ENCODE measurements around the gene CUL4A.

The CUL4A gene

GRCh38 chr13:113207890-113208420 lies 1.5 kb upstream of the CUL4A start:
- DNase-seq (ENCODE audit: low spot score): peak; percentile 43

- peak; percentile 92 for DNase-seq (ENCODE audit: low spot score)
Measured at GRCh38 chr13:113208421-113209335, 735 bp upstream of the CUL4A start, which contains the start of gene PCID2. Gene PCID2, minus strand, starts transcription at chr13:113208669. Its CDS starts 35 bp downstream, at chr13:113208634.

- DNase-seq (ENCODE audit: low spot score): peak; percentile 57
Measured at GRCh38 chr13:113209759-113210421, 477 bp downstream of the CUL4A start.

GRCh38 chr13:113210833-113211232 lies 1.4 kb downstream of the CUL4A start:
- no peak for DNase-seq (ENCODE audit: low spot score)

- DNase-seq (ENCODE audit: low spot score): no peak
Measured at GRCh38 chr13:113211774-113212173, 2.4 kb downstream of the CUL4A start.

GRCh38 chr13:113216254-113217048 lies 7.0 kb downstream of the CUL4A start:
- no peak for DNase-seq (ENCODE audit: low spot score)

GRCh38 chr13:113218586-113218985 lies 9.2 kb downstream of the CUL4A start:
- no peak for DNase-seq (ENCODE audit: low spot score)

- DNase-seq (ENCODE audit: low spot score): no peak
Measured at GRCh38 chr13:113219256-113219940, 10.0 kb downstream of the CUL4A start.

- DNase-seq (ENCODE audit: low spot score): no peak
Measured at GRCh38 chr13:113220141-113220598, 10.8 kb downstream of the CUL4A start.

GRCh38 chr13:113220877-113221276 lies 11.5 kb downstream of the CUL4A start:
- DNase-seq (ENCODE audit: low spot score): no peak

- DNase-seq (ENCODE audit: low spot score): no peak
Measured at GRCh38 chr13:113223070-113223469, 13.7 kb downstream of the CUL4A start.

GRCh38 chr13:113224486-113224885 lies 15.1 kb downstream of the CUL4A start:
- DNase-seq (ENCODE audit: low spot score): no peak

- DNase-seq (ENCODE audit: low spot score): no peak
Measured at GRCh38 chr13:113225515-113225914, 16.1 kb downstream of the CUL4A start.

GRCh38 chr13:113226873-113227450 lies 17.5 kb downstream of the CUL4A start:
- no peak for DNase-seq (ENCODE audit: low spot score)

- DNase-seq (ENCODE audit: low spot score): no peak
Measured at GRCh38 chr13:113229161-113229560, 19.7 kb downstream of the CUL4A start.

- DNase-seq (ENCODE audit: low spot score): no peak
Measured at GRCh38 chr13:113229791-113230190, 20.4 kb downstream of the CUL4A start.

GRCh38 chr13:113231306-113232207 lies 22.1 kb downstream of the CUL4A start:
- no peak for DNase-seq (ENCODE audit: low spot score)

- no peak for DNase-seq (ENCODE audit: low spot score)
Measured at GRCh38 chr13:113232208-113233003, 23.0 kb downstream of the CUL4A start.

GRCh38 chr13:113233101-113233500 lies 23.7 kb downstream of the CUL4A start:
- DNase-seq (ENCODE audit: low spot score): no peak

Data from SK-N-DZ (cell line).